ENCODE data around the gene MLLT3. TPM values are rescaled to one million over a fixed set of nuclear protein-coding genes. Genes with fewer than 3 reads are reported as not detected.

MLLT3 gene
- total and polyA plus RNA-seq, 2 of the 8 experiments (the other 6 are each of a cell fraction or from before 2014, with no cell fraction given) = 5.9 to 9.6 TPM

DNA sequence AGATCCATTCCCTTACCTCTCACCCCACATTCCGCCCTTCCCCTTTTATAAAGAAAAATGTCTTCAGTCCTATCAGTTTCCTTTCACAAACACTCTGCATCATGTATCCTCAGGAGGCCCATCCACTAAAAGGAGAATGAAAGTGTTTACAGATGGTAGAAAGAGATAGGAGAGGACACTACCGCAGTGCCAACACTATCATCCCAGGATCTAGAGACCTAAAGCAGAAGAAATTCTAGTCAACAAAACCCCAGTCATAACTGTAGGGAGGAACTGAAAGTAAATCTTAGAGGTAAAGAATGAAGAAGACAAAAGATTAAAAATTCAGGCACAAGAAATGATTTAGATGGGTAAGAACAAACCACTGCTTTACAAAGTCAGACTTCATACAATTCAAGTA, 114.1 kb downstream of the MLLT3 start (continued):
- TF ChIP-seq CHD7 (IDR thresholded peaks at IDR 0.05; ENCODE audit: insufficient replicate concordance, low read length) (no peak), KDM4A (IDR thresholded peaks at IDR 0.05; ENCODE audit: low read depth, low read length, severe bottlenecking) (no peak), PHF8 (conservative IDR thresholded peaks at IDR 0.05; ENCODE audit: low read depth, low read length) (no peak), KDM5A (IDR thresholded peaks at IDR 0.05; ENCODE audit: low read length) (no peak), SIX5 (IDR thresholded peaks at IDR 0.05; ENCODE audit: low read depth, low read length) (no peak), MAFK (IDR thresholded peaks at IDR 0.05; ENCODE audit: low read depth, low read length) (no peak), EGR1 (IDR thresholded peaks at IDR 0.05; ENCODE audit: borderline replicate concordance, low read depth, low read length) (no peak), TAF1 (IDR thresholded peaks at IDR 0.05; ENCODE audit: low read depth, low read length) (no peak), SIN3A (conservative IDR thresholded peaks at IDR 0.05 in 1 of 2, IDR thresholded peaks at IDR 0.05 in 1 of 2; ENCODE audit: low read depth in 1 of 2, low read length in 2 of 2) (no peak), YY1 (IDR thresholded peaks at IDR 0.05; ENCODE audit: low read depth, low read length) (no peak), ASH2L (IDR thresholded peaks at IDR 0.05; ENCODE audit: low read length) (no peak), RAD21 (IDR thresholded peaks at IDR 0.05 in 1 of 2, conservative IDR thresholded peaks at IDR 0.05 in 1 of 2; ENCODE audit: low read depth in 2 of 2, low read length in 2 of 2) (no peak)

Measured in H1 (cell line).